PFSK-1 (cell line): ENCODE results near the gene ADCY4.

Experiments used
- FOXP2 ChIP-seq: optimal IDR thresholded peaks from 2 replicates; pipeline ENCODE3; 2011; ENCODE audit warnings: borderline replicate concordance, control low read depth, inconsistent platforms; ENCODE audit not compliant: insufficient read depth; ENCODE audit errors: extremely low read length, extremely low read depth
- POLR2AphosphoS5 ChIP-seq: IDR thresholded peaks from 2 replicates; pipeline ENCODE4 v1.6.1; 2012; ENCODE audit warnings: low read depth, mild to moderate bottlenecking, control low read depth, low read length, moderate library complexity
- SIN3A ChIP-seq: IDR thresholded peaks from 2 replicates; pipeline ENCODE4 v1.6.1; 2012; ENCODE audit warnings: mild to moderate bottlenecking, low read length, moderate library complexity, borderline replicate concordance; ENCODE audit not compliant: insufficient read depth
- TAF1 ChIP-seq: IDR thresholded peaks from 2 replicates; pipeline ENCODE4 v1.6.1; 2012; ENCODE audit warnings: low read length, control low read depth, borderline replicate concordance; ENCODE audit not compliant: insufficient read depth
- TF ChIP-seq, protein P1 (sequence below), 2 experiments: IDR thresholded peaks; 2 replicates each; pipeline versions ENCODE4 v1.6.1 to v1.8.0; 2011 to 2012; ENCODE audit warnings: low read depth in 2 of 2, low read length in 2 of 2, control low read depth in 1 of 2, inconsistent platforms in 1 of 2, mild to moderate bottlenecking in 1 of 2, moderate library complexity in 1 of 2; ENCODE audit not compliant: insufficient read depth in 1 of 2

ADCY4 gene

DNA sequence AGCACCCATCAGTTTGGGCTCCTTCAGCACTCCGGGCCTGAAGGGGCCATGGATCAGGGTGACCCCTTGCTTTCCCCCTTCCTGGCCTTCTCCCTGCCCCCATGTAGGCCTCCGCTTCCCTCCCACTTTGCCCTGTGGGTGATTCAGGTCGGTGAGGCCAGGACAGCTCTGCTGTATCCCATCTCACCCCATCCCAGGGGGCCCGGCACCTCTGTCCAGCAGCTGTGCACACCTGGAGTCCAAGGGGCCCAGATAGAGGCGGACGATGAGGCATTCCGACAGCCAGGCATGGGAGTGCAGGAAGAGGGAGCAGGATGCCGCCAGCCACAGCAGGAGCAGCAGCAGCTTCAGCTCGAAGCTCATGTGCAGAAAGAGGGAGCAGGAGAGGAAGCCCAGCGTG is 12.2 kb downstream of the ADCY4 start:
- TF ChIP-seq TAF1 (no peak), POLR2AphosphoS5 (no peak)

- TF ChIP-seq, protein P1, sequence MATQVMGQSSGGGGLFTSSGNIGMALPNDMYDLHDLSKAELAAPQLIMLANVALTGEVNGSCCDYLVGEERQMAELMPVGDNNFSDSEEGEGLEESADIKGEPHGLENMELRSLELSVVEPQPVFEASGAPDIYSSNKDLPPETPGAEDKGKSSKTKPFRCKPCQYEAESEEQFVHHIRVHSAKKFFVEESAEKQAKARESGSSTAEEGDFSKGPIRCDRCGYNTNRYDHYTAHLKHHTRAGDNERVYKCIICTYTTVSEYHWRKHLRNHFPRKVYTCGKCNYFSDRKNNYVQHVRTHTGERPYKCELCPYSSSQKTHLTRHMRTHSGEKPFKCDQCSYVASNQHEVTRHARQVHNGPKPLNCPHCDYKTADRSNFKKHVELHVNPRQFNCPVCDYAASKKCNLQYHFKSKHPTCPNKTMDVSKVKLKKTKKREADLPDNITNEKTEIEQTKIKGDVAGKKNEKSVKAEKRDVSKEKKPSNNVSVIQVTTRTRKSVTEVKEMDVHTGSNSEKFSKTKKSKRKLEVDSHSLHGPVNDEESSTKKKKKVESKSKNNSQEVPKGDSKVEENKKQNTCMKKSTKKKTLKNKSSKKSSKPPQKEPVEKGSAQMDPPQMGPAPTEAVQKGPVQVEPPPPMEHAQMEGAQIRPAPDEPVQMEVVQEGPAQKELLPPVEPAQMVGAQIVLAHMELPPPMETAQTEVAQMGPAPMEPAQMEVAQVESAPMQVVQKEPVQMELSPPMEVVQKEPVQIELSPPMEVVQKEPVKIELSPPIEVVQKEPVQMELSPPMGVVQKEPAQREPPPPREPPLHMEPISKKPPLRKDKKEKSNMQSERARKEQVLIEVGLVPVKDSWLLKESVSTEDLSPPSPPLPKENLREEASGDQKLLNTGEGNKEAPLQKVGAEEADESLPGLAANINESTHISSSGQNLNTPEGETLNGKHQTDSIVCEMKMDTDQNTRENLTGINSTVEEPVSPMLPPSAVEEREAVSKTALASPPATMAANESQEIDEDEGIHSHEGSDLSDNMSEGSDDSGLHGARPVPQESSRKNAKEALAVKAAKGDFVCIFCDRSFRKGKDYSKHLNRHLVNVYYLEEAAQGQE (IDR thresholded peaks at IDR 0.05; ENCODE audit: insufficient read depth in 1 of 2, low read depth in 2 of 2, low read length in 2 of 2): no peak
- no peak for TF ChIP-seq TAF1
- no peak for TF ChIP-seq FOXP2
- no peak for TF ChIP-seq SIN3A
- TF ChIP-seq POLR2AphosphoS5: no peak
Observed at GRCh38 chr14:24321212-24321975, 13.5 kb downstream of the ADCY4 start.

DNA sequence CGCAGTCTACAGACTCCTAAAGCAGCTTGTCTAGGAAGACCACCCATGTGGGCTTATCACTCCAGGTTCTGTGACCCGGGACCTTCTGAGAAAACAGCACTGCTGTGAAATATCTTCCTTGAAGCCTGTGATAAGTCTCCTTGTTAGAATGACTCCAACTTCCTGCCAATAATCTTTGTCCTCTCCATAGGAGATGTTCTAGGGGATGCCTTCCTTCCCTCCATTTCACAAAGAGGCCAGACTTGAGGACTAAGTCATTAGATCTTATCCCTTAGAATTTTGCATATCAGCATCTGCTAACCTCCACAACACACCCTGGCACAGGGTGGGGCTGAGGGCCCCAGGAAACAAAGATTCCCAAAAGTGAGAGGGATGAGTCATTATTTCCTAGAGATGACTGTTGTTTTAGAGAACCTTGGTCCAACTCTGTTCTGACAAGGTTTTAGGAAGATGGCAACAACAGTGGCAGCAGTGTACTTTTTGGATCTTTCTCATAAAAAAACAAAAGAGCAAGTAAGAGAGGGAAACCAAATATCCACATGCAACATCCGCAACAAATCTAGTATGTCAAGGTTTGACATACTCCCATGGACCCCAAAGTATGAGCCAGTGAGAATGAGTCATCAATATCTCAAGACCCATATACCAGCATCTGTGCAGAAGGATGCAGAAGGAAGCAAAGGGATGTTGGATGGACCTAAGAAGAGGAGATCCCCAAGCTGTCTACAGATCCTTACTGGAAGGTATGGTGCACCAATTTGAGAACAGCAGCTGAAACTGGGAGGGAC is 17.5 kb downstream of the ADCY4 start:
- TF ChIP-seq TAF1: no peak
- TF ChIP-seq, protein P1 (IDR thresholded peaks at IDR 0.05; ENCODE audit: insufficient read depth in 1 of 2, low read depth in 2 of 2, low read length in 2 of 2): no peak
- TF ChIP-seq SIN3A: no peak
- TF ChIP-seq POLR2AphosphoS5: no peak

DNA sequence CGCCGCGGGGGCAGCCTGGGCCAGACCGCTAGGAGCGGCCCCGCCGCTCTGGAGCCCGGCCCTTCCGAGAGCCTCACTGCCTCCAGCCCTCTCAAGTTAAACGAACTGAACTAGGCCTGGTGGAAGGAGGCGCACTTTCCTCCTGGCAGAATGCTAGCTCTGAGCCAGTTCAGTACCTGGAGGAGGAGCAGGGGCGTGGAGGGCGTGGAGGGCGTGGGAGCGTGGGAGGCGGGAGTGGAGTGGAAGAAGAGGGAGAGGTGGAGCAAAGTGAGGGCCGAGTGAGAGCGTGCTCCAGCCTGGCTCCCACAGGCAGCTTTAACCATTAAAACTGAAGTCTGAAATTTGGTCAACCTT is 18.3 kb downstream of the ADCY4 start:
- TF ChIP-seq POLR2AphosphoS5: no peak

DNA sequence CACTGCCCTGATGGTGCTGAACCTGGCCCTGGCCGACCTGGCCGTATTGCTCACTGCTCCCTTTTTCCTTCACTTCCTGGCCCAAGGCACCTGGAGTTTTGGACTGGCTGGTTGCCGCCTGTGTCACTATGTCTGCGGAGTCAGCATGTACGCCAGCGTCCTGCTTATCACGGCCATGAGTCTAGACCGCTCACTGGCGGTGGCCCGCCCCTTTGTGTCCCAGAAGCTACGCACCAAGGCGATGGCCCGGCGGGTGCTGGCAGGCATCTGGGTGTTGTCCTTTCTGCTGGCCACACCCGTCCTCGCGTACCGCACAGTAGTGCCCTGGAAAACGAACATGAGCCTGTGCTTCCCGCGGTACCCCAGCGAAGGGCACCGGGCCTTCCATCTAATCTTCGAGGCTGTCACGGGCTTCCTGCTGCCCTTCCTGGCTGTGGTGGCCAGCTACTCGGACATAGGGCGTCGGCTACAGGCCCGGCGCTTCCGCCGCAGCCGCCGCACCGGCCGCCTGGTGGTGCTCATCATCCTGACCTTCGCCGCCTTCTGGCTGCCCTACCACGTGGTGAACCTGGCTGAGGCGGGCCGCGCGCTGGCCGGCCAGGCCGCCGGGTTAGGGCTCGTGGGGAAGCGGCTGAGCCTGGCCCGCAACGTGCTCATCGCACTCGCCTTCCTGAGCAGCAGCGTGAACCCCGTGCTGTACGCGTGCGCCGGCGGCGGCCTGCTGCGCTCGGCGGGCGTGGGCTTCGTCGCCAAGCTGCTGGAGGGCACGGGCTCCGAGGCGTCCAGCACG is 18.9 kb downstream of the ADCY4 start:
- TF ChIP-seq TAF1 (no peak), POLR2AphosphoS5 (no peak), SIN3A (no peak), FOXP2 (no peak)
- TF ChIP-seq, protein P1 (IDR thresholded peaks at IDR 0.05; ENCODE audit: insufficient read depth in 1 of 2, low read depth in 2 of 2, low read length in 2 of 2): no peak
